Progenitor cell of endocrine pancreas (in vitro differentiated cells): ENCODE measurements around the gene SLC4A2. TPM values are rescaled to one million over a fixed set of nuclear protein-coding genes. Genes with fewer than 3 reads are reported as not detected.

Experiments
- DNase-seq: peaks from one replicate; pipeline ENCODE4 v3.0.0; 2021; ENCODE audit warnings: low spot score; ENCODE audit not compliant: unreplicated experiment
- H3K27ac Mint-ChIP-seq: 2 replicates; pipeline ENCODE4 v1.8.0; 2021; ENCODE audit warnings: mild to moderate bottlenecking, moderate library complexity, mixed read lengths
- H3K27me3 Mint-ChIP-seq: 2 replicates; pipeline ENCODE4 v1.8.0; 2021; ENCODE audit warnings: mixed read lengths
- H3K36me3 Mint-ChIP-seq: 2 replicates; pipeline ENCODE4 v1.8.0; 2022; ENCODE audit warnings: mixed read lengths; ENCODE audit not compliant: insufficient read depth
- H3K4me1 Mint-ChIP-seq: 2 replicates; pipeline ENCODE4 v1.8.0; 2021; ENCODE audit warnings: low read depth, mixed read lengths
- H3K4me3 Mint-ChIP-seq: 2 replicates; pipeline ENCODE4 v1.8.0; 2021; ENCODE audit warnings: low read depth, mild to moderate bottlenecking, moderate library complexity, mixed read lengths
- H3K9me3 Mint-ChIP-seq: 2 replicates; pipeline ENCODE4 v1.8.0; 2021; ENCODE audit warnings: low read depth, mixed read lengths
- CTCF ChIP-seq: fragments of 200-600 bp; sonication (generic); IDR thresholded peaks from one replicate; pipeline ENCODE4 v1.5.0; 2021; ENCODE audit warnings: antibody characterized with exemption, mild to moderate bottlenecking; ENCODE audit not compliant: unreplicated experiment
- total RNA-seq: library from RNA; stranded (reverse); gene quantifications from 2 replicates; pipeline ENCODE4 v1.2.1, GENCODE V29; 2021

SLC4A2 gene
- total RNA-seq, 1 donor from 2014 or later: 213 TPM

GRCh38 chr7:151056283-151056665 is 3.1 kb upstream of the SLC4A2 start:
- H3K4me1 Mint-ChIP-seq: peaks cover 25% of the 10 kb centered on the region
- no peak for DNase-seq
- H3K9me3 Mint-ChIP-seq: no peaks in the 10 kb centered on the region
- H3K27ac Mint-ChIP-seq: no peak overlapping the region
- peaks cover 8% of the 10 kb centered on the region for H3K27me3 Mint-ChIP-seq
- peaks cover 3% of the 10 kb centered on the region for H3K36me3 Mint-ChIP-seq
- H3K4me3 Mint-ChIP-seq: peak overlapping the region; percentile 89
- no peak for TF ChIP-seq CTCF

- H3K4me1 Mint-ChIP-seq: peaks cover 31% of the 10 kb centered on the region
- peak overlapping the region; percentile 93 for H3K27ac Mint-ChIP-seq
- peaks cover 3% of the 10 kb centered on the region for H3K36me3 Mint-ChIP-seq
- DNase-seq: no peak
- no peaks in the 10 kb centered on the region for H3K9me3 Mint-ChIP-seq
- peaks cover 4% of the 10 kb centered on the region for H3K27me3 Mint-ChIP-seq
- TF ChIP-seq CTCF: peak; percentile 30
- peak overlapping the region; percentile 89 for H3K4me3 Mint-ChIP-seq
Observed at GRCh38 chr7:151056666-151057505, 2.5 kb upstream of the SLC4A2 start.

GRCh38 chr7:151057506-151057988 is 1.8 kb upstream of the SLC4A2 start, which contains the start of gene CDK5:
Gene CDK5 (minus strand): TSS chr7:151057897. CDS start chr7:151057848, 49 bp downstream.
- H3K36me3 Mint-ChIP-seq: peaks cover 3% of the 10 kb centered on the region

GRCh38 chr7:151057989-151058780 is 1.2 kb upstream of the SLC4A2 start:
- peaks cover 32% of the 10 kb centered on the region for H3K4me1 Mint-ChIP-seq
- peak; percentile 94 for DNase-seq
- H3K4me3 Mint-ChIP-seq: peak overlapping the region; percentile 89
- no peaks in the 10 kb centered on the region for H3K9me3 Mint-ChIP-seq
- no peak for TF ChIP-seq CTCF
- H3K36me3 Mint-ChIP-seq: peaks cover 3% of the 10 kb centered on the region
- H3K27ac Mint-ChIP-seq: peak overlapping the region; percentile 97
- H3K27me3 Mint-ChIP-seq: no peaks in the 10 kb centered on the region

More at GRCh38 chr7:151057506-151057988, 1.8 kb upstream of the SLC4A2 start, which contains the start of gene CDK5:
- TF ChIP-seq CTCF: no peak
- no peak for DNase-seq
- Mint-ChIP-seq H3K4me1 (peaks cover 32% of the 10 kb centered on the region), H3K4me3 (peak within 1 kb of the TSS; percentile 89), H3K27me3 (peaks cover 2% of the 10 kb centered on the region), H3K9me3 (no peaks in the 10 kb centered on the region), H3K27ac (peak within 1 kb of the TSS; percentile 97)

- H3K4me1 Mint-ChIP-seq: peaks cover 37% of the 10 kb centered on the region
- H3K27ac Mint-ChIP-seq: peak overlapping the region; percentile 97
- peak overlapping the region; percentile 89 for H3K4me3 Mint-ChIP-seq
- peaks cover 3% of the 10 kb centered on the region for H3K36me3 Mint-ChIP-seq
- no peak for DNase-seq
- TF ChIP-seq CTCF: no peak
- H3K27me3 Mint-ChIP-seq: no peaks in the 10 kb centered on the region
- no peaks in the 10 kb centered on the region for H3K9me3 Mint-ChIP-seq
Observed at GRCh38 chr7:151058781-151059366, 515 bp upstream of the SLC4A2 start.
